GM10266 (cell line): ENCODE results near the gene PPP3CA.

ENCODE experiments used
- DNase-seq: peaks from one replicate; pipeline ENCODE4 v3.0.0; 2012; ENCODE audit errors: extremely low spot score
- TF ChIP-seq, protein P1 (sequence below): IDR thresholded peaks from 2 replicates; pipeline ENCODE4 v1.5.1; 2012; ENCODE audit warnings: mild to moderate bottlenecking, low read depth; ENCODE audit not compliant: control insufficient read depth, insufficient read depth; ENCODE audit errors: missing control alignments

The PPP3CA gene

DNA sequence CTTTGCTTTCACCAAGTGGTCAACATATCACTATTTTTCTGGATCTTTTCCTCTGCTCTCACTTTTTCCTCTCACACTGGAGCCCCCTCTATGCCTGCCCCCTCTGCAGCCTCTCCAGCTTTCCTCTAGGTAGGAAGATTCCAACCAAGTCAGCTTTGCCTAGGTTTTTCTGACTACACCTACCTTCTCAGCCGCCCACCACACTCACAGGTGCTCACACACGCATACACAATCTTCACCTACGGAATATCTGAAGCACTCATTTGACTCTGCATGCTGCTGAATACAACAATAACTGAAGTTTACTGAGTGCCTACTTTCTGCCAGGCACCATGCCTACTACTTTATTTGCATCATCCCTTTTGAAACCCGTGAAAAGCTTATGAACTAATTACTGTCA is 328.0 kb downstream of the PPP3CA start:
- TF ChIP-seq, protein P1, sequence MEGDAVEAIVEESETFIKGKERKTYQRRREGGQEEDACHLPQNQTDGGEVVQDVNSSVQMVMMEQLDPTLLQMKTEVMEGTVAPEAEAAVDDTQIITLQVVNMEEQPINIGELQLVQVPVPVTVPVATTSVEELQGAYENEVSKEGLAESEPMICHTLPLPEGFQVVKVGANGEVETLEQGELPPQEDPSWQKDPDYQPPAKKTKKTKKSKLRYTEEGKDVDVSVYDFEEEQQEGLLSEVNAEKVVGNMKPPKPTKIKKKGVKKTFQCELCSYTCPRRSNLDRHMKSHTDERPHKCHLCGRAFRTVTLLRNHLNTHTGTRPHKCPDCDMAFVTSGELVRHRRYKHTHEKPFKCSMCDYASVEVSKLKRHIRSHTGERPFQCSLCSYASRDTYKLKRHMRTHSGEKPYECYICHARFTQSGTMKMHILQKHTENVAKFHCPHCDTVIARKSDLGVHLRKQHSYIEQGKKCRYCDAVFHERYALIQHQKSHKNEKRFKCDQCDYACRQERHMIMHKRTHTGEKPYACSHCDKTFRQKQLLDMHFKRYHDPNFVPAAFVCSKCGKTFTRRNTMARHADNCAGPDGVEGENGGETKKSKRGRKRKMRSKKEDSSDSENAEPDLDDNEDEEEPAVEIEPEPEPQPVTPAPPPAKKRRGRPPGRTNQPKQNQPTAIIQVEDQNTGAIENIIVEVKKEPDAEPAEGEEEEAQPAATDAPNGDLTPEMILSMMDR, result no peak
- no peak for DNase-seq

GRCh38 chr4:101018836-101019235 is 328.5 kb downstream of the PPP3CA start:
- TF ChIP-seq, protein P1, result no peak
- peak; percentile 42 for DNase-seq

DNA sequence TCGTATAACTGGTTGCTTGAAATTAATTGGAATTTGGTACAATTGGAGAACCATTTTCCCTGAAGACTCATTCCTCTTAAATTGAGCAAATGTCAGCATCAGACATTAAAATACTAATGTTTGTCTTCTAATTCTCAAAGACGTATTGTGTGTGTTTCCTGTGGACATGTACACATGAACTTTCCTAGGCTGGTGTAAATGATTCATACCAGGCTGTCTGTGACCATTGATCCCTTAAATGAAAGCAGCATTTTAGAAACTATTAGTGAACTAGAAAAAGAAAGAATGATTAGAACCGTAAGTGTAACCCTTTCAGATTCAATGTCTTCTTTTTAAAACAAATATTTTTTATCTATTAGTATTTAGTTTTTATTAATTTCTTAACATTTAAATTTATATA is 332.9 kb downstream of the PPP3CA start:
- DNase-seq, result peak; percentile 12
- TF ChIP-seq, protein P1, result no peak

GRCh38 chr4:101010987-101011386 is 336.3 kb downstream of the PPP3CA start:
- TF ChIP-seq, protein P1, result no peak
- DNase-seq, result no peak

GRCh38 chr4:101009471-101009870 is 337.9 kb downstream of the PPP3CA start:
- TF ChIP-seq, protein P1, result no peak
- DNase-seq, result no peak

- no peak for DNase-seq
These were observed 338.8 kb downstream of the PPP3CA start for GRCh38 chr4:101008503-101008902.

DNA sequence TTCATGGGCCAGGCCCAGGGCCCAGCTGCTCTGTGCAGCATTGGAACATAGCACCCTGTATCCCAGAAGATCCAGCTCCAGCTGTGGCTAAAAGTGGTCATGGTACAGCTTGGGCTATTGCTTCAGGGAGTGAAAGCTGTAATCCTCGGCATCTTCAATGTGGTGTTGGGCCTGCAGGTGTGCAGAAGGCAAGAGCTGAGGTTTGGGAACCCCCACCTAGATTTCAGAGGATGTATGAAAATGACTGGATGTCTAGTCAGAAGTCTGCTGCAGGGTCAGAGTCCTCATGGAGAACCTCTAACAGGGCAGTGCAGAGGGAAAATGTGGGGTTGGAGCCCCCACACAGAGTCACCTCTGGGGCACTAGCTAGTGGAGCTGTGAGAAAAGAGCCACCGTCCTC is 341.7 kb downstream of the PPP3CA start:
- no peak for DNase-seq
- TF ChIP-seq, protein P1, result no peak

More at GRCh38 chr4:101008503-101008902, 338.8 kb downstream of the PPP3CA start:
- TF ChIP-seq, protein P1, result no peak
